OCI-LY7 (cell line): Measurements from ENCODE around the gene OR2T8. TPM values are rescaled to one million over a fixed set of nuclear protein-coding genes. Genes with fewer than 3 reads are reported as not detected.

Experiments used
- BruUV-seq: library from RNA; stranded (reverse); fragments of 400-500 nt; replicated peaks from 2 replicates; lab custom pipeline; 2021; lab: Mats Ljungman, UMichigan
- CTCF ChIA-PET: fragments of 300-600 bp; sonication (Branson Sonifier 250); formaldehyde crosslinking; loops from one replicate; lab custom pipeline; 2022; ENCODE audit warnings: antibody characterized with exemption; ENCODE audit not compliant: unreplicated experiment; lab: Charles Lee
- POLR2A ChIA-PET: fragments of 300-600 bp; sonication (Branson Sonifier 250); formaldehyde crosslinking; loops from one replicate; lab custom pipeline; 2022; ENCODE audit warnings: antibody characterized with exemption; lab: Charles Lee
- DNase-seq: peaks from one replicate; pipeline ENCODE4 v3.0.0-alpha.2; 2015; ENCODE audit warnings: low spot score
- H2AFZ ChIP-seq: fragments of 200-600 bp; sonication (generic), shearing (Covaris generic); 2 replicates; pipeline ENCODE4 v1.6.1; 2014; ENCODE audit warnings: mild to moderate bottlenecking, antibody characterized with exemption, low read length, moderate library complexity
- H3K27ac ChIP-seq: fragments of 200-600 bp; sonication (generic); 2 replicates; pipeline ENCODE4 v1.5.1; 2014; ENCODE audit warnings: mixed run types, low read depth, mild to moderate bottlenecking, moderate library complexity, low read length, inconsistent platforms; ENCODE audit not compliant: poor library complexity, severe bottlenecking
- H3K36me3 ChIP-seq: fragments of 200-600 bp; sonication (generic); 2 replicates; pipeline ENCODE4 v1.6.1; 2014; ENCODE audit warnings: mild to moderate bottlenecking, antibody characterized with exemption, low read length, moderate library complexity, mixed read lengths; ENCODE audit not compliant: insufficient read depth
- H3K4me1 ChIP-seq: fragments of 200-600 bp; sonication (generic); 2 replicates; pipeline ENCODE4 v1.5.1; 2014; ENCODE audit warnings: mild to moderate bottlenecking, low read length; ENCODE audit not compliant: insufficient read depth, poor library complexity, severe bottlenecking
- H3K4me2 ChIP-seq: fragments of 200-600 bp; sonication (generic); 2 replicates; pipeline ENCODE4 v1.6.1; 2014; ENCODE audit warnings: mild to moderate bottlenecking, low read length
- H3K4me3 ChIP-seq: fragments of 200-600 bp; sonication (generic); 2 replicates; pipeline ENCODE4 v1.5.1; 2014; ENCODE audit warnings: mild to moderate bottlenecking, low read depth, low read length; ENCODE audit not compliant: poor library complexity, severe bottlenecking
- H3K79me2 ChIP-seq: fragments of 200-600 bp; sonication (generic); 2 replicates; pipeline ENCODE4 v1.6.1; 2016; ENCODE audit warnings: low read depth, mild to moderate bottlenecking, low read length, moderate library complexity, mixed read lengths; ENCODE audit not compliant: insufficient read depth
- H3K9me2 ChIP-seq: fragments of 200-600 bp; sonication (generic); 2 replicates; pipeline ENCODE4 v1.6.1; 2016; ENCODE audit warnings: mild to moderate bottlenecking, low read length, mixed read lengths; ENCODE audit not compliant: insufficient read depth
- H3K9me3 ChIP-seq: fragments of 200-600 bp; sonication (generic); 2 replicates; pipeline ENCODE4 v1.6.1; 2014; ENCODE audit warnings: mild to moderate bottlenecking, mixed run types, low read length, mixed read lengths
- H4K20me1 ChIP-seq: fragments of 200-600 bp; sonication (generic); 2 replicates; pipeline ENCODE4 v1.6.1; 2014; ENCODE audit warnings: mild to moderate bottlenecking, antibody characterized with exemption, low read length, moderate library complexity, mixed read lengths; ENCODE audit not compliant: insufficient read depth
- EZH2phosphoT487 ChIP-seq: fragments of 200-600 bp; sonication (generic); IDR thresholded peaks from 2 replicates; pipeline ENCODE4 v1.6.1; 2018; ENCODE audit warnings: low read depth, borderline replicate concordance, mild to moderate bottlenecking, mixed run types, antibody characterized with exemption, low read length, moderate library complexity, mixed read lengths
- intact Hi-C: fragments of 100-400 bp; cut with micrococcal nuclease; formaldehyde crosslinking; loops from one replicate; pipeline ENCODE4 v1.10.0; 2022; ENCODE audit not compliant: unreplicated experiment
- total RNA-seq, 2 experiments: library from RNA; depleted of rRNA in 1 of 2; stranded (reverse); fragments of >200 nt in 1 of 2; shearing (Covaris generic) in 1 of 2; gene quantifications; 2 replicates each; pipeline ENCODE4 v1.2.3, GENCODE V29; 2014 to 2022
- TF ChIP-seq, protein P1 (sequence below): fragments of 200-600 bp; sonication (generic); conservative IDR thresholded peaks from 2 replicates; pipeline ENCODE4 v1.5.1; 2014; ENCODE audit warnings: mild to moderate bottlenecking, antibody characterized with exemption, low read length, moderate library complexity, mixed read lengths

OR2T8 gene
- total RNA-seq, 2 experiments from 2014 or later: not detected

DNA sequence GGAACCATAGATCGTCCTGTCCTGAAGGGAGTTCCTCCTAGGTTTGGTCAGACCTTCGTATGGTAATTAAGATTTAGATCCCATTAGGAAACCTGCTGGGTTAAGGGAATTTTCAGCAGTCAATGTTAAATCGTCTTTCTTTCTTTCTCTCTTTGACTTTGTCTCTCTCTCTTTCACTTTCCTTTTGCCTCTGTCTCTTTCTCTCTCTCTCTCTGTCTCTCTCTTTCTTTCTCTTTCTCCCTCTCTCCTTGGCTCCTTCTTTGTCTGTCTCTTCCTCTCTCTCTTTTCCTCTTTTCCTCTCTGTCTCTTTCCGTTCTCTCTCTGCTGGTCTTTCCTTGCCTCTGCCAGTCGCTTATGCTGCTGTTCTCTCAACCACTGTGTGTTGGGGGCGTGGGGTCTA, 15.9 kb upstream of the OR2T8 start:
- intact Hi-C loops: no loop called here
- no peaks in the 10 kb centered on the region for H3K9me3 ChIP-seq
- no peaks in the 10 kb centered on the region for H4K20me1 ChIP-seq
- H3K79me2 ChIP-seq: no peaks in the 10 kb centered on the region
- no TSS peak for BruUV-seq
- H3K27ac ChIP-seq: no peak overlapping the region
- H3K4me2 ChIP-seq: no peak overlapping the region
- no peak for DNase-seq
- H3K4me3 ChIP-seq: no peak overlapping the region
- TF ChIP-seq, protein P1, sequence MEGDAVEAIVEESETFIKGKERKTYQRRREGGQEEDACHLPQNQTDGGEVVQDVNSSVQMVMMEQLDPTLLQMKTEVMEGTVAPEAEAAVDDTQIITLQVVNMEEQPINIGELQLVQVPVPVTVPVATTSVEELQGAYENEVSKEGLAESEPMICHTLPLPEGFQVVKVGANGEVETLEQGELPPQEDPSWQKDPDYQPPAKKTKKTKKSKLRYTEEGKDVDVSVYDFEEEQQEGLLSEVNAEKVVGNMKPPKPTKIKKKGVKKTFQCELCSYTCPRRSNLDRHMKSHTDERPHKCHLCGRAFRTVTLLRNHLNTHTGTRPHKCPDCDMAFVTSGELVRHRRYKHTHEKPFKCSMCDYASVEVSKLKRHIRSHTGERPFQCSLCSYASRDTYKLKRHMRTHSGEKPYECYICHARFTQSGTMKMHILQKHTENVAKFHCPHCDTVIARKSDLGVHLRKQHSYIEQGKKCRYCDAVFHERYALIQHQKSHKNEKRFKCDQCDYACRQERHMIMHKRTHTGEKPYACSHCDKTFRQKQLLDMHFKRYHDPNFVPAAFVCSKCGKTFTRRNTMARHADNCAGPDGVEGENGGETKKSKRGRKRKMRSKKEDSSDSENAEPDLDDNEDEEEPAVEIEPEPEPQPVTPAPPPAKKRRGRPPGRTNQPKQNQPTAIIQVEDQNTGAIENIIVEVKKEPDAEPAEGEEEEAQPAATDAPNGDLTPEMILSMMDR: no peak
- no peak for TF ChIP-seq EZH2phosphoT487
- H3K36me3 ChIP-seq: no peaks in the 10 kb centered on the region
- H3K4me1 ChIP-seq: no peaks in the 10 kb centered on the region
- ChIA-PET POLR2A (no interaction called here), CTCF (no interaction called here)
- no peaks in the 10 kb centered on the region for H3K9me2 ChIP-seq
- no peak overlapping the region for H2AFZ ChIP-seq

DNA sequence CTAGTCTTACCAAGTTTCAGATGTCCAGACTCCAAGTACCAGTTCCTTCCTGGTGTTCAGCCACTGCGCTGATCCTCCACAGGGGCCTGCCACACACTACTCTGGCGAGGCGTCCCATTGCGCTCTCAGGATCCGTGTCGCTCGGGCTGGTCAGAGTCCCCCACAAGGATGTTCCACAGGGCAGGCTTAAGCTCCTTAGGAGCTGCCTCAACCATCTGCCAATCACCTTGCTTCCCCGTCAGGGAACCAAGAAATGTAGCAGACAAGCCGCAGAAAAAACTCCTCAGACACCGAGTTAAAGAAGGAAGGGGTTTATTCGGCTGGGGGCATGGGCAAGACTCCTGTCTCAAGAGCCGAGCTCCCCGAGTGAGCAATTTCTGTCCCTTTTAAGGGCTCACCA, 14.9 kb upstream of the OR2T8 start:
- no peaks in the 10 kb centered on the region for H4K20me1 ChIP-seq
- CTCF ChIA-PET: no interaction called here
- intact Hi-C loops: no loop called here
- H3K4me3 ChIP-seq: no peak overlapping the region
- no peaks in the 10 kb centered on the region for H3K4me1 ChIP-seq
- H3K9me2 ChIP-seq: no peaks in the 10 kb centered on the region
- no peak for TF ChIP-seq EZH2phosphoT487
- TF ChIP-seq, protein P1: no peak
- no peak overlapping the region for H3K4me2 ChIP-seq
- H3K36me3 ChIP-seq: no peaks in the 10 kb centered on the region
- no peak overlapping the region for H3K27ac ChIP-seq
- H2AFZ ChIP-seq: no peak overlapping the region
- POLR2A ChIA-PET: no interaction called here
- no TSS peak for BruUV-seq
- DNase-seq: no peak
- H3K9me3 ChIP-seq: no peaks in the 10 kb centered on the region
- H3K79me2 ChIP-seq: no peaks in the 10 kb centered on the region

DNA sequence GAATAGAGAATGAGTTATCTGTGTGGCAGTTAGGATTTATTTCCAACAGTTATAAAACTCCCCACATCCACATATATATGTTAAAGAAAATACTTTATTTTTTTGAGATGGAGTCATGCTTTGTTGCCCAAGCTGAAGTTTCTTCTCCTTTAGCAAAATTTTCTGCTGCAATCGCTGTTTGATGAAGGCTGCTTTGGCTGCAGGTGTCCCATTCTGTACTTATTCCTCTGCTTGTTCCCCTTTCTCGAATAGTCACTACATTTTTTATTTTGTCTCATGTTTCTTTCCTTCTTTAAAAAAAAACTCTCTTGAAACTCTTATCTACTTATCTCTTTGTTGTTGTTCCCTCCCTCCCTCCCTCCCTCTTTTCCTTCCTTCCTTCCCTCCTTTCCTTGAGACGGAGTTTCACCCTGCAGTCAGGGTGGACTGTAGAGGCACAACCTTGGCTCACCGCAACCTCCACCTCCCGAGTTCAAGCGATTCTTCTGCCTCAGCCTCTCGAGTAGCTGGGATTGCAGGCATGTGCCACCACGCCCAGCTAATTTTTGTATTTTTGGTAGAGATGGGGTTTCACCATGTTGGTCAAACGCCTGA, 14.0 kb upstream of the OR2T8 start:
- no peak overlapping the region for H3K4me3 ChIP-seq
- CTCF ChIA-PET: no interaction called here
- no peaks in the 10 kb centered on the region for H3K79me2 ChIP-seq
- no TSS peak for BruUV-seq
- no peak overlapping the region for H3K4me2 ChIP-seq
- TF ChIP-seq, protein P1: no peak
- no peak for TF ChIP-seq EZH2phosphoT487
- no peaks in the 10 kb centered on the region for H3K36me3 ChIP-seq
- H3K4me1 ChIP-seq: no peaks in the 10 kb centered on the region
- no peaks in the 10 kb centered on the region for H4K20me1 ChIP-seq
- POLR2A ChIA-PET: interaction anchor here (0.6 kb wide), 1 partner anchor 365 kb away, joined by 4 read pairs; no protein-coding TSS in a partner anchor
- no peaks in the 10 kb centered on the region for H3K9me2 ChIP-seq
- H2AFZ ChIP-seq: no peak overlapping the region
- no peak overlapping the region for H3K27ac ChIP-seq
- intact Hi-C loops: no loop called here
- no peaks in the 10 kb centered on the region for H3K9me3 ChIP-seq
- DNase-seq: no peak
